Ovary (tissue), 9 donors: Measurements from ENCODE around the gene TERT. TPM values are rescaled to one million over a fixed set of nuclear protein-coding genes. Genes with fewer than 3 reads are reported as not detected.
A peak's percentile ranks its signal among the peaks of the same experiment; 100 is the strongest.
"Not testable (repeated sequence)": the region's sequence is repeated elsewhere in the genome, so short reads cannot be mapped to it uniquely, and the experiment has no call there.

Source experiments
- DNase-seq, 5 donors: peaks; one replicate each; pipeline ENCODE4 v3.0.0-alpha.2; 2019 to 2020
- H3K27ac ChIP-seq, 2 donors: fragments of 200-600 bp; one replicate each; pipeline versions ENCODE4 v1.5.1 to v1.8.0; 2019 to 2022
- H3K27me3 ChIP-seq: fragments of 200-600 bp; one replicate; pipeline ENCODE4 v1.8.0; 2022
- H3K36me3 ChIP-seq: fragments of 200-600 bp; sonication (generic); one replicate; pipeline ENCODE4 v1.5.1; 2019
- H3K4me1 ChIP-seq: one replicate; pipeline ENCODE4 v1.8.1; 2013; ENCODE audit warnings: mild to moderate bottlenecking, moderate library complexity; ENCODE audit not compliant: insufficient read depth
- H3K4me3 ChIP-seq: fragments of 200-600 bp; sonication (generic); one replicate; pipeline ENCODE4 v1.5.1; 2017
- H3K9me3 ChIP-seq, 2 donors: fragments of 200-600 bp in 1 of 2; sonication (generic) in 1 of 2; one replicate each; pipeline versions ENCODE4 v1.5.1 to v1.8.1; 2013 to 2019; ENCODE audit warnings: mild to moderate bottlenecking in 1 of 2, moderate library complexity in 1 of 2
- CTCF ChIP-seq, 3 donors: fragments of 450-650 bp in 2 of 3; fragments of 200-600 bp in 1 of 3; IDR thresholded peaks; one replicate each; pipeline versions ENCODE4 v1.5.1 to v1.8.0; 2016 to 2022; ENCODE audit warnings: antibody characterized with exemption in 3 of 3, mild to moderate bottlenecking in 1 of 3
- EP300 ChIP-seq: sonication (generic); formaldehyde crosslinking; IDR thresholded peaks from one replicate; pipeline ENCODE4 v1.6.1; 2017; ENCODE audit warnings: antibody characterized with exemption
- POLR2A ChIP-seq: fragments of 450-650 bp; IDR thresholded peaks from one replicate; pipeline ENCODE4 v1.6.1; 2017; ENCODE audit warnings: antibody characterized with exemption, mild to moderate bottlenecking, moderate library complexity
- WGBS, 3 donors: extraction: QIAGEN DNeasy Blood & Tissue Kit in 1 of 3; methylation state at CpG; one replicate each; pipeline versions ENCODE4 v1.1.5 to v1.1.7; 2013 to 2017; 5-methylcytosine and 5-hydroxymethylcytosine counted together
- intact Hi-C, 4 donors: fragments of 100-400 bp; cut with DNase I; formaldehyde crosslinking; loops; one replicate each; pipeline versions ENCODE4 v1.11.0 to v1.15.1; 2022 to 2023
- polyA plus RNA-seq, 2 donors: library from polyadenylated mRNA; stranded (reverse); fragments of 200-250 nt in 1 of 2; fragments of 350-450 nt in 1 of 2; fragmentation: Illumina TruSeq in 1 of 2; extraction: RNeasy Lipid Tissue Mini Kit (QIAGEN cat#74804) in 1 of 2; gene quantifications; one replicate each; pipeline ENCODE4 v1.2.3, GENCODE V29; 2013 to 2014
- total RNA-seq, 7 donors: library from RNA; depleted of rRNA in 2 of 7; stranded (reverse); fragments of >200 nt in 2 of 7; fragmentation: NEBNext Ultra II Directional in 3 of 7; extraction: Animal tissue kit (Norgen Biotek cat#: 25700) in 3 of 7; gene quantifications; one replicate each; pipeline versions ENCODE4 v1.1.0 to v1.2.4, GENCODE V29; 2016 to 2023
- donor health status: DM: no; HTN: no; CAD: no; lungs with moderate emphysema.
- donor health status: DM: no; HTN: no; CAD: no.
- donor health status: Bipolar disorder and iron deficiency.
- donor health status: DM: yes; HTN: yes; CAD: no.
- donor health status: DM: no; HTN: no; CAD: no.
- donor health status: DM: yes; HTN: yes; CAD: no.

Gene TERT
- total and polyA plus RNA-seq, 9 donors = 0.10 to 3.1 TPM; not detected in 7

DNA sequence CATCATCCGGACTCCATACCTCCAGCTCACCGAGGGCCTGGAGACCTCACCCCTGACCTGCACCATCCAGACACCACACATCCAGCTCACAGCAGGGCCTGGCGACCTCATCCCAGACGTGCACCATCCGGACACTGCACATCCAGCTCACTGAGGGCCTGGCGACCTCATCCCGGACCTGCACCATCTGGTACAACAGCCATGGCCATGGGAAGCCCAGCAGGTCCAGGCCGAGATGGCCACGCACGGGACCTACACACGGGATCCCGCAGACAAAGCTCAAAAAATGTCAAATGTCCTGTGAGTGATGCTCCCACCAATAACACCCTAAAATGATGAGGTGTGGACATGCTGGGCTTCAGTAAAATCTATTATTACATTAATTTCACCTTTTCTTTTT, 9.7 kb downstream of the TERT start:
- no peaks in the 10 kb centered on the region for H3K9me3 ChIP-seq
- DNase-seq = peak in 1 of 5 donors; percentile 8
- intact Hi-C loops = no loop called here
- no peaks in the 10 kb centered on the region for H3K36me3 ChIP-seq
- H3K4me1 ChIP-seq = no peaks in the 10 kb centered on the region
- TF ChIP-seq EP300 (no peak), CTCF (IDR thresholded peaks at IDR 0.05) (no peak), POLR2A (no peak)
- H3K27me3 ChIP-seq = no peaks in the 10 kb centered on the region
- 82 to 90% (median 86%) methylated on average over 11 to 12 of the region's 12 CpGs for WGBS, 3 donors
- no peak overlapping the region for H3K4me3 ChIP-seq
- no peak overlapping the region for H3K27ac ChIP-seq

- H3K36me3 ChIP-seq, H3K27me3 ChIP-seq, H3K9me3 ChIP-seq, H3K4me3 ChIP-seq, H3K4me1 ChIP-seq, intact Hi-C loops, H3K27ac ChIP-seq: not testable (repeated sequence)
- WGBS, 3 donors = 77 to 85% (median 80%) methylated on average over 25 to 27 of the region's 27 CpGs
- DNase-seq = peak in 1 of 5 donors; percentile 16
Observed at GRCh38 chr5:1284336-1284970, 10.4 kb downstream of the TERT start.

DNA sequence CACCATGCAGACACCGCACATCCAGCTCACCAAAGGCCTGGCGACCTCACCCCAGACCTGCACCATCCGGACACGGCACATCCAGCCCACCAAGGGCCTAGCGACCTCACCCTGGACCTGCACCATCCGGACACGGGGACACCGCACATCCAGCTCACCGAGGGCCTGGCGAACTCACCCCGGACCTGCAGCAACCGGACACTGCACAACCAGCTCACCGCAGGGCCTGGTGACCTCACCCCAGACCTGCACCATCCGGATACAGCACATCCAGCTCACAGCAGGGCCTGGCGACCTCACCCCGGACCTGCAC, 11.2 kb downstream of the TERT start:
- H3K27me3 ChIP-seq, H3K4me3 ChIP-seq, DNase-seq, H3K27ac ChIP-seq, H3K9me3 ChIP-seq, H3K4me1 ChIP-seq, H3K36me3 ChIP-seq, intact Hi-C loops: not testable (repeated sequence)
- 83 to 87% (median 85%) methylated on average over 15 to 16 of the region's 16 CpGs for WGBS, 3 donors

GRCh38 chr5:1282993-1283728, 11.7 kb downstream of the TERT start:
- peak in 2 of 5 donors; percentile 1 to 7 for DNase-seq

GRCh38 chr5:1282131-1282992, 12.5 kb downstream of the TERT start:
- intact Hi-C loops = no loop called here
- Histone ChIP-seq H3K4me1 (no peaks in the 10 kb centered on the region), H3K36me3 (no peaks in the 10 kb centered on the region), H3K27me3 (no peaks in the 10 kb centered on the region), H3K27ac (no peak overlapping the region), H3K4me3 (no peak overlapping the region), H3K9me3 (no peaks in the 10 kb centered on the region)
- 83 to 88% (median 86%) methylated on average over 37 of the region's 37 CpGs for WGBS, 3 donors
- TF ChIP-seq POLR2A (no peak), EP300 (no peak), CTCF (IDR thresholded peaks at IDR 0.05) (no peak)
- DNase-seq = peak in 2 of 5 donors; percentile 10 to 17

More at GRCh38 chr5:1282993-1283728, 11.7 kb downstream of the TERT start:
- H3K9me3 ChIP-seq, H3K27me3 ChIP-seq, H3K4me3 ChIP-seq, H3K27ac ChIP-seq, H3K4me1 ChIP-seq, H3K36me3 ChIP-seq, intact Hi-C loops: not testable (repeated sequence)
- 88 to 94% (median 88%) methylated on average over 39 to 40 of the region's 40 CpGs for WGBS, 3 donors
